Gastrocnemius medialis (tissue), 4 donors: Measurements from ENCODE around the gene FRS2.

Source experiments
- POLR2A ChIP-seq, 2 donors: fragments of 450-650 bp; IDR thresholded peaks; one replicate each; pipeline ENCODE4 v1.6.1; 2017; ENCODE audit warnings: antibody characterized with exemption in 2 of 2, mild to moderate bottlenecking in 2 of 2, moderate library complexity in 2 of 2
- TF ChIP-seq, protein P1 (sequence below), 5 experiments: fragments of 450-650 bp in 3 of 5; fragments of 200-600 bp in 2 of 5; sonication (generic) in 2 of 5; IDR thresholded peaks in 4 of 5; conservative IDR thresholded peaks in 1 of 5; 1 replicate in 4 of 5; 2 replicates in 1 of 5; pipeline ENCODE4 v1.5.1; 2016 to 2019; ENCODE audit warnings: antibody characterized with exemption in 5 of 5, mild to moderate bottlenecking in 3 of 5, moderate library complexity in 3 of 5

DNA sequence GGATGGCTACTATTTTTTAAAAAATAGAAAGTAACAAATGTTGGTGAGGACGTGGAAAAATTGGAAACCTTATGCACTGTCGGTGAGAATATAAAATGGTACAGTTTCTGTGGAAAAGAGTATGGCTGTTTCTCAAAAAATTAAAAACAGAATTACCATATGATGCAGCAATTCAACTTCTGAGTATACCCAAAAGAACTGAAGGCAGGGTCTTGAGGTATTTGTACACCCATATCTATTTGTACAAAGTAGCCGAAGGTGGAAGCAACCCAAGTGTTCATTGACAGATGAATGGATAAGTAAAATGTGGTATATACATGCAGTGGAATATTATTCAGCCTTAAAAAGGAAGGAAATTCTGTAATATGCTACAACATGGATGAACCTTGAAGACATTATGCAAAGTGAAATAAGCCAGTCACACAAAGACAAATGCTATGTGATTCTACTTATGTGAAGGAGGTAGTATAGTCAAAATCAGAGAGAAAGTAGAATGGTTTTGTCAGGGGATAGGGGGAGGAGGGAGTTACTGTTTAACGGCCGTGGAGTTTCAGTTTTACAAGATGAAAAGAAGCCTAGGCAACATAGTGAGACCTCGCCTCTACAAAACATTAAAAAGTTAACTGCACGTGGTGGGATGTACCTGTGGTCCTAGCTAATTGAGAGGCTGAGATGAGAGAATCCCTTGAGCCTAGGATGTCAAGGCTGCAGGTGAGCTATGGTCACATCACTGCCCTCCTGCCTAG is 76.7 kb downstream of the FRS2 start:
- TF ChIP-seq, protein P1, sequence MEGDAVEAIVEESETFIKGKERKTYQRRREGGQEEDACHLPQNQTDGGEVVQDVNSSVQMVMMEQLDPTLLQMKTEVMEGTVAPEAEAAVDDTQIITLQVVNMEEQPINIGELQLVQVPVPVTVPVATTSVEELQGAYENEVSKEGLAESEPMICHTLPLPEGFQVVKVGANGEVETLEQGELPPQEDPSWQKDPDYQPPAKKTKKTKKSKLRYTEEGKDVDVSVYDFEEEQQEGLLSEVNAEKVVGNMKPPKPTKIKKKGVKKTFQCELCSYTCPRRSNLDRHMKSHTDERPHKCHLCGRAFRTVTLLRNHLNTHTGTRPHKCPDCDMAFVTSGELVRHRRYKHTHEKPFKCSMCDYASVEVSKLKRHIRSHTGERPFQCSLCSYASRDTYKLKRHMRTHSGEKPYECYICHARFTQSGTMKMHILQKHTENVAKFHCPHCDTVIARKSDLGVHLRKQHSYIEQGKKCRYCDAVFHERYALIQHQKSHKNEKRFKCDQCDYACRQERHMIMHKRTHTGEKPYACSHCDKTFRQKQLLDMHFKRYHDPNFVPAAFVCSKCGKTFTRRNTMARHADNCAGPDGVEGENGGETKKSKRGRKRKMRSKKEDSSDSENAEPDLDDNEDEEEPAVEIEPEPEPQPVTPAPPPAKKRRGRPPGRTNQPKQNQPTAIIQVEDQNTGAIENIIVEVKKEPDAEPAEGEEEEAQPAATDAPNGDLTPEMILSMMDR (IDR thresholded peaks at IDR 0.05 in 4 of 5, conservative IDR thresholded peaks at IDR 0.05 in 1 of 5), result no peak
- TF ChIP-seq POLR2A (IDR thresholded peaks at IDR 0.05), result no peak
